PC-3 (cell line): ENCODE measurements around the gene LUC7L3. TPM values are rescaled to one million over a fixed set of nuclear protein-coding genes. Genes with fewer than 3 reads are reported as not detected.

Source experiments
- ATAC-seq: fragments of 200-7000 bp; cut with Tn5 transposase; 2 replicates; pipeline ENCODE4 v1.9.1; 2020; ENCODE audit warnings: mild to moderate bottlenecking, moderate library complexity
- BruUV-seq: library from RNA; stranded (reverse); fragments of 400-500 nt; replicated peaks from 2 replicates; lab custom pipeline; 2021; lab: Mats Ljungman, UMichigan
- CTCF ChIA-PET: fragments of 300-600 bp; sonication (Branson Sonifier 250); formaldehyde crosslinking; loops from one replicate; lab custom pipeline; 2022; ENCODE audit warnings: antibody characterized with exemption; lab: Charles Lee
- POLR2A ChIA-PET: fragments of 300-600 bp; sonication (Branson Sonifier 250); formaldehyde crosslinking; loops from one replicate; lab custom pipeline; 2022; ENCODE audit warnings: antibody characterized with exemption; ENCODE audit not compliant: unreplicated experiment; lab: Charles Lee
- DNase-seq: peaks from one replicate; pipeline ENCODE4 v3.0.0-alpha.2; 2015
- H2AFZ ChIP-seq: fragments of 300-600 bp; sonication (generic); 2 replicates; pipeline ENCODE4 v1.6.0; 2016; ENCODE audit warnings: antibody characterized with exemption, low read length
- H3F3A ChIP-seq: fragments of 300-600 bp; sonication (generic); one replicate; pipeline ENCODE4 v1.6.0; 2017; ENCODE audit warnings: antibody characterized with exemption, low read length, control low read depth, mild to moderate bottlenecking; ENCODE audit not compliant: unreplicated experiment
- H3K27ac ChIP-seq: fragments of 300-600 bp; sonication (generic); 2 replicates; pipeline ENCODE4 v1.5.1; 2016; ENCODE audit warnings: mild to moderate bottlenecking, low read length
- H3K27me3 ChIP-seq: fragments of 300-600 bp; sonication (generic); 2 replicates; pipeline ENCODE4 v1.6.1; 2016; ENCODE audit warnings: low read length, mixed read lengths
- H3K36me3 ChIP-seq: fragments of 300-600 bp; sonication (generic); 2 replicates; pipeline ENCODE4 v1.6.1; 2016; ENCODE audit warnings: low read depth, mixed run types, low read length, mixed read lengths
- H3K4me1 ChIP-seq: fragments of 300-600 bp; sonication (generic); 2 replicates; pipeline ENCODE4 v1.5.1; 2016; ENCODE audit warnings: low read length; ENCODE audit not compliant: insufficient read depth
- H3K4me2 ChIP-seq: fragments of 300-600 bp; sonication (generic); 2 replicates; pipeline ENCODE4 v1.6.0; 2016; ENCODE audit warnings: low read length
- H3K4me3 ChIP-seq: fragments of 300-600 bp; sonication (generic); 2 replicates; pipeline ENCODE4 v1.5.1; 2016; ENCODE audit warnings: mild to moderate bottlenecking, low read length, mixed read lengths
- H3K79me2 ChIP-seq: fragments of 300-600 bp; sonication (generic); 2 replicates; pipeline ENCODE4 v1.6.1; 2017; ENCODE audit warnings: low read length, mixed read lengths
- H3K9ac ChIP-seq: fragments of 300-600 bp; sonication (generic); 2 replicates; pipeline ENCODE4 v1.6.0; 2016; ENCODE audit warnings: mild to moderate bottlenecking, low read length
- H3K9me2 ChIP-seq: fragments of 300-600 bp; sonication (generic); replicated peaks from 2 replicates; pipeline ENCODE4 v1.6.1; 2016; ENCODE audit warnings: mixed run types, low read length, mixed read lengths
- H3K9me3 ChIP-seq: fragments of 300-600 bp; sonication (generic); 2 replicates; pipeline ENCODE4 v1.6.1; 2016; ENCODE audit warnings: low read length, mixed read lengths
- H4K20me1 ChIP-seq: fragments of 300-600 bp; sonication (generic); 2 replicates; pipeline ENCODE4 v1.6.1; 2016; ENCODE audit warnings: low read length, mixed read lengths
- EZH2 ChIP-seq: fragments of 300-600 bp; sonication (generic); IDR thresholded peaks from one replicate; pipeline ENCODE4 v1.6.1; 2017; ENCODE audit warnings: antibody characterized with exemption, mild to moderate bottlenecking, low read length; ENCODE audit not compliant: unreplicated experiment
- EZH2phosphoT487 ChIP-seq: fragments of 300-600 bp; sonication (generic); IDR thresholded peaks from 2 replicates; pipeline ENCODE4 v1.6.1; 2018; ENCODE audit warnings: mild to moderate bottlenecking, antibody characterized with exemption, low read length, borderline replicate concordance
- intact Hi-C: fragments of 100-400 bp; cut with micrococcal nuclease; formaldehyde crosslinking; loops from 2 replicates; pipeline ENCODE4 v1.9.0; 2023
- total RNA-seq: library from RNA; depleted of rRNA; stranded (reverse); fragments of >200 nt; gene quantifications from 2 replicates; pipeline ENCODE4 v1.2.3, GENCODE V29; 2014
- TF ChIP-seq, protein P1 (sequence below): fragments of 300-600 bp; sonication (generic); conservative IDR thresholded peaks from 2 replicates; pipeline ENCODE4 v1.5.1; 2017; ENCODE audit warnings: antibody characterized with exemption, low read depth, mild to moderate bottlenecking, low read length

Gene LUC7L3
- total RNA-seq, 1 experiment from 2014 or later = 43.0 TPM

DNA sequence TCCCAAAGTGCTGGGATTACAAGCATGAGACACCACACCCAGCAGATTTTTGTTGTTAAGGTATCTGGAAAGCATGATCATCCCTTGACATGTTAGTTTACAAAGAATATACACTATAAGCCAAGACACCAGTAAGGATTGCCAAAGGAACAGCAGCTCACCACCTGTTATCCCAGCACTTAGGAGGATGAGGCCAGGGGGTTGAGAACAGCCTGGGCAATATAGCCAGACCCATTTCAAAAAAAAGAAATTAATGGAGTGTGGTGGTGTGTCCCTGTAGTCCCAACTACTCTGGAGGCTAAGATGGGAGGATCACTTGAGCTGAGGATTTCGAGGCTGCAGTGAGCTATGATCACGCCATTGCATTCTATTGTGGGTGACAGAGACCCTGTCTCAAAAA, 42.8 kb downstream of the LUC7L3 start:
- H3K79me2 ChIP-seq = no peaks in the 10 kb centered on the region
- H3K4me2 ChIP-seq = no peak overlapping the region
- no peaks in the 10 kb centered on the region for H3K27me3 ChIP-seq
- no peaks in the 10 kb centered on the region for H4K20me1 ChIP-seq
- ATAC-seq = no peak
- intact Hi-C loops = no loop called here
- DNase-seq = no peak
- no TSS peak for BruUV-seq
- H3F3A ChIP-seq = no peaks in the 10 kb centered on the region
- H3K36me3 ChIP-seq = no peaks in the 10 kb centered on the region
- no peaks in the 10 kb centered on the region for H3K9me2 ChIP-seq
- no peak overlapping the region for H3K9ac ChIP-seq
- H2AFZ ChIP-seq = no peak overlapping the region
- H3K27ac ChIP-seq = no peak overlapping the region
- H3K4me1 ChIP-seq = no peaks in the 10 kb centered on the region
- ChIA-PET CTCF (interaction anchor here (0.6 kb wide), 1 partner anchor 82 kb away, joined by 4 read pairs; no protein-coding TSS in a partner anchor), POLR2A (no interaction called here)
- no peak for TF ChIP-seq EZH2
- no peak for TF ChIP-seq EZH2phosphoT487
- TF ChIP-seq, protein P1, sequence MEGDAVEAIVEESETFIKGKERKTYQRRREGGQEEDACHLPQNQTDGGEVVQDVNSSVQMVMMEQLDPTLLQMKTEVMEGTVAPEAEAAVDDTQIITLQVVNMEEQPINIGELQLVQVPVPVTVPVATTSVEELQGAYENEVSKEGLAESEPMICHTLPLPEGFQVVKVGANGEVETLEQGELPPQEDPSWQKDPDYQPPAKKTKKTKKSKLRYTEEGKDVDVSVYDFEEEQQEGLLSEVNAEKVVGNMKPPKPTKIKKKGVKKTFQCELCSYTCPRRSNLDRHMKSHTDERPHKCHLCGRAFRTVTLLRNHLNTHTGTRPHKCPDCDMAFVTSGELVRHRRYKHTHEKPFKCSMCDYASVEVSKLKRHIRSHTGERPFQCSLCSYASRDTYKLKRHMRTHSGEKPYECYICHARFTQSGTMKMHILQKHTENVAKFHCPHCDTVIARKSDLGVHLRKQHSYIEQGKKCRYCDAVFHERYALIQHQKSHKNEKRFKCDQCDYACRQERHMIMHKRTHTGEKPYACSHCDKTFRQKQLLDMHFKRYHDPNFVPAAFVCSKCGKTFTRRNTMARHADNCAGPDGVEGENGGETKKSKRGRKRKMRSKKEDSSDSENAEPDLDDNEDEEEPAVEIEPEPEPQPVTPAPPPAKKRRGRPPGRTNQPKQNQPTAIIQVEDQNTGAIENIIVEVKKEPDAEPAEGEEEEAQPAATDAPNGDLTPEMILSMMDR = no peak
- H3K9me3 ChIP-seq = no peaks in the 10 kb centered on the region
- H3K4me3 ChIP-seq = no peak overlapping the region

- TF ChIP-seq EZH2phosphoT487 = no peak
- TF ChIP-seq, protein P1 = no peak
- TF ChIP-seq EZH2 = no peak
- Histone ChIP-seq H3K36me3 (no peaks in the 10 kb centered on the region), H3K27ac (no peak overlapping the region), H3K4me3 (no peak overlapping the region), H3K9me2 (no peaks in the 10 kb centered on the region), H3K9me3 (no peaks in the 10 kb centered on the region), H3K9ac (no peak overlapping the region), H4K20me1 (no peaks in the 10 kb centered on the region), H2AFZ (no peak overlapping the region), H3K79me2 (no peaks in the 10 kb centered on the region), H3K27me3 (no peaks in the 10 kb centered on the region), H3K4me2 (no peak overlapping the region), H3K4me1 (peaks cover 8% of the 10 kb centered on the region), H3F3A (no peaks in the 10 kb centered on the region)
- no peak for ATAC-seq
- intact Hi-C loops = no loop called here
- DNase-seq = peak; percentile 29
- no TSS peak for BruUV-seq
- POLR2A ChIA-PET = no interaction called here
- CTCF ChIA-PET = no interaction called here
Measured at GRCh38 chr17:50763716-50764475, 44.5 kb downstream of the LUC7L3 start.

DNA sequence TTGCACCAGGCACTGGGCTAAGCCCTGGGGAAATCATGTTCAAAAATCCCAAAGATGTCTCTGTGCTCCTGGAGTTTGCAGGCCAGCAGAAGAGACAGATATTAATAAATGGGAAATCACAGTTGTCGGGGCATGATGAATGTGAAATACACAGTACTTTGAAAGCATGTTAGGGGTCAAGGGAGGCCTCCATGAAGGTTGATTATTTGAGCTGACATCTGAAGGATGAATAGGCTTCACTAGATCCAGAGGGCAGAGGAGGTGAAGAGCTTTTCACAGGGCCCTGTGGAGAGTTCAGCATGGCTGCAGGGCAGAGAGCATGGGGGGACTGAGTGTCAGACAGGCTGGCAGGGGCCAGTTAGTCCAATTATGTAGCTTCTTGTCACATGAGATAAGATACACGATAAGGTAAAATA, 45.3 kb downstream of the LUC7L3 start:
- no peaks in the 10 kb centered on the region for H3K9me2 ChIP-seq
- intact Hi-C loops = no loop called here
- TF ChIP-seq EZH2 (no peak), EZH2phosphoT487 (no peak)
- TF ChIP-seq, protein P1 = no peak
- no peaks in the 10 kb centered on the region for H3K9me3 ChIP-seq
- ATAC-seq (no peak), DNase-seq (no peak)
- no peaks in the 10 kb centered on the region for H3K79me2 ChIP-seq
- ChIA-PET POLR2A (no interaction called here), CTCF (no interaction called here)
- BruUV-seq = no TSS peak
- H3K27ac ChIP-seq = no peak overlapping the region
- no peak overlapping the region for H3K9ac ChIP-seq
- H3K4me3 ChIP-seq = no peak overlapping the region
- H4K20me1 ChIP-seq = no peaks in the 10 kb centered on the region
- no peaks in the 10 kb centered on the region for H3K27me3 ChIP-seq
- no peaks in the 10 kb centered on the region for H3K36me3 ChIP-seq
- no peak overlapping the region for H2AFZ ChIP-seq
- H3K4me1 ChIP-seq = peaks cover 8% of the 10 kb centered on the region
- no peak overlapping the region for H3K4me2 ChIP-seq
- no peaks in the 10 kb centered on the region for H3F3A ChIP-seq
